H1 (cell line): Measurements from ENCODE around the gene RCAN3. TPM values are rescaled to one million over a fixed set of nuclear protein-coding genes. Genes with fewer than 3 reads are reported as not detected.
A peak's percentile ranks its signal among the peaks of the same experiment; 100 is the strongest.

Source experiments
- CTCF ChIA-PET: fragments of 300-600 bp; sonication (Branson Sonifier 250); formaldehyde crosslinking; loops from one replicate; lab custom pipeline; 2021; ENCODE audit not compliant: partially characterized antibody; lab: Charles Lee
- POLR2A ChIA-PET: fragments of 300-600 bp; sonication (Branson Sonifier 250); formaldehyde crosslinking; loops from one replicate; lab custom pipeline; 2021; ENCODE audit warnings: inconsistent platforms; ENCODE audit not compliant: partially characterized antibody; lab: Charles Lee
- DNase-seq, 2 experiments: peaks; one replicate each; pipeline versions ENCODE4 v3.0.0 to v3.0.0-alpha.2; 2010 to 2022; ENCODE audit warnings: low spot score in 2 of 2, low read depth in 1 of 2, mixed read lengths in 1 of 2
- FAIRE-seq: peaks from 2 replicates; lab custom pipeline; 2011; peaks lifted over from hg19 to GRCh38; lab: Jason Lieb, UNC
- H2AFZ ChIP-seq: 2 replicates; pipeline ENCODE4 v1.8.1; 2012; ENCODE audit warnings: low read length, inconsistent platforms
- H2AK5ac ChIP-seq: 2 replicates; pipeline ENCODE4 v1.6.1; 2013; ENCODE audit warnings: low read depth, low read length
- H2BK120ac ChIP-seq: replicated peaks from 2 replicates; pipeline ENCODE3; 2013; ENCODE audit warnings: low read depth, low read length, inconsistent platforms
- H2BK12ac ChIP-seq: 2 replicates; pipeline ENCODE4 v1.6.1; 2013; ENCODE audit warnings: low read depth, low read length
- H2BK15ac ChIP-seq: 2 replicates; pipeline ENCODE4 v1.6.1; 2013; ENCODE audit warnings: low read length
- H2BK20ac ChIP-seq: 2 replicates; pipeline ENCODE4 v1.6.1; 2013; ENCODE audit warnings: low read length
- H2BK5ac ChIP-seq: 2 replicates; pipeline ENCODE4 v1.6.1; 2013; ENCODE audit warnings: low read depth, low read length
- H3K14ac ChIP-seq: 2 replicates; pipeline ENCODE4 v1.6.1; 2013; ENCODE audit warnings: inconsistent platforms; ENCODE audit not compliant: insufficient read length
- H3K18ac ChIP-seq: 2 replicates; pipeline ENCODE4 v1.6.1; 2013; ENCODE audit warnings: low read length; ENCODE audit errors: extremely low read depth
- H3K23ac ChIP-seq: 2 replicates; pipeline ENCODE4 v1.6.1; 2013; ENCODE audit warnings: inconsistent platforms; ENCODE audit not compliant: insufficient read length
- H3K23me2 ChIP-seq: 2 replicates; pipeline ENCODE4 v1.6.1; 2013; ENCODE audit warnings: low read depth, low read length
- H3K27ac ChIP-seq: 2 replicates; pipeline ENCODE4 v1.6.1; 2011; ENCODE audit warnings: low read depth, low read length, inconsistent platforms
- H3K27me3 ChIP-seq, 4 experiments: replicated peaks in 1 of 4; 1 replicate in 1 of 4; 2 replicates in 3 of 4; pipeline versions ENCODE4 v1.6.1 to v1.8.1; 2011 to 2013; ENCODE audit warnings: low read length in 3 of 4, mild to moderate bottlenecking in 3 of 4, inconsistent platforms in 2 of 4, mixed read lengths in 2 of 4, moderate library complexity in 1 of 4; ENCODE audit not compliant: control insufficient read depth in 3 of 4, insufficient read depth in 3 of 4; ENCODE audit errors: extremely low read depth in 1 of 4
- H3K36me3 ChIP-seq, 4 experiments: 2 replicates each; pipeline versions ENCODE4 v1.6.1 to v1.8.1; 2011 to 2013; ENCODE audit warnings: mild to moderate bottlenecking in 4 of 4, low read length in 3 of 4, moderate library complexity in 2 of 4, control low read depth in 1 of 4, inconsistent platforms in 1 of 4; ENCODE audit not compliant: insufficient read depth in 4 of 4, control insufficient read depth in 2 of 4
- H3K4ac ChIP-seq: replicated peaks from 2 replicates; pipeline ENCODE3; 2013; ENCODE audit warnings: low read length, low read depth, mixed read lengths, inconsistent platforms; ENCODE audit not compliant: insufficient read length
- H3K4me1 ChIP-seq, 4 experiments: replicated peaks in 1 of 4; 1 replicate in 1 of 4; 2 replicates in 3 of 4; pipeline versions ENCODE4 v1.6.1 to v1.8.1; 2011 to 2013; ENCODE audit warnings: low read length in 3 of 4, inconsistent platforms in 2 of 4, mixed read lengths in 1 of 4; ENCODE audit not compliant: insufficient read depth in 4 of 4, control insufficient read depth in 3 of 4
- H3K4me2 ChIP-seq, 2 experiments: 2 replicates each; pipeline versions ENCODE4 v1.6.1 to v1.8.1; 2011 to 2013; ENCODE audit warnings: low read depth in 2 of 2, low read length in 2 of 2, control low read depth in 1 of 2, inconsistent platforms in 1 of 2, mild to moderate bottlenecking in 1 of 2; ENCODE audit not compliant: insufficient read depth in 1 of 2
- H3K4me3 ChIP-seq, 4 experiments: fragments of 200-600, 300-600 bp in 1 of 4; sonication (generic), shearing (Covaris generic), sonication (Bioruptor Twin) in 1 of 4; 2 replicates each; pipeline versions ENCODE4 v1.5.1 to v1.8.1; 2011 to 2016; ENCODE audit warnings: low read length in 4 of 4, low read depth in 3 of 4, control low read depth in 2 of 4, inconsistent platforms in 2 of 4, mild to moderate bottlenecking in 2 of 4, mixed read lengths in 1 of 4, moderate library complexity in 1 of 4; ENCODE audit not compliant: insufficient read depth in 2 of 4; ENCODE audit errors: extremely low read depth in 1 of 4
- H3K56ac ChIP-seq: replicated peaks from 2 replicates; pipeline ENCODE3; 2013; ENCODE audit warnings: low read depth, mild to moderate bottlenecking, mixed read lengths, low read length, inconsistent platforms; ENCODE audit not compliant: insufficient read length
- H3K79me1 ChIP-seq: 2 replicates; pipeline ENCODE4 v1.6.1; 2013; ENCODE audit warnings: low read depth, low read length, control low read depth
- H3K79me2 ChIP-seq, 2 experiments: 2 replicates each; pipeline versions ENCODE4 v1.6.1 to v1.8.1; 2012 to 2013; ENCODE audit warnings: low read length in 2 of 2, mild to moderate bottlenecking in 2 of 2, inconsistent platforms in 1 of 2; ENCODE audit not compliant: insufficient read depth in 2 of 2, control insufficient read depth in 1 of 2
- H3K9ac ChIP-seq, 4 experiments: replicated peaks in 1 of 4; 1 replicate in 1 of 4; 2 replicates in 3 of 4; pipeline versions ENCODE4 v1.6.1 to v1.8.1; 2011 to 2013; ENCODE audit warnings: low read depth in 3 of 4, low read length in 3 of 4, control low read depth in 2 of 4, mild to moderate bottlenecking in 2 of 4, moderate library complexity in 2 of 4, inconsistent platforms in 1 of 4; ENCODE audit errors: extremely low read depth in 1 of 4
- H3K9me3 ChIP-seq, 2 experiments: 2 replicates each; pipeline versions ENCODE4 v1.6.1 to v1.8.1; 2012 to 2013; ENCODE audit warnings: mild to moderate bottlenecking in 2 of 2, moderate library complexity in 2 of 2, control low read depth in 1 of 2, inconsistent platforms in 1 of 2, low read depth in 1 of 2, low read length in 1 of 2, mixed read lengths in 1 of 2; ENCODE audit not compliant: insufficient read depth in 2 of 2
- H4K20me1 ChIP-seq, 2 experiments: replicated peaks in 1 of 2; 2 replicates each; pipeline versions ENCODE3 to v1.8.1; 2011 to 2013; ENCODE audit warnings: inconsistent platforms in 2 of 2, low read length in 2 of 2, mild to moderate bottlenecking in 1 of 2; ENCODE audit not compliant: insufficient read depth in 2 of 2, control insufficient read depth in 1 of 2
- H4K5ac ChIP-seq: 2 replicates; pipeline ENCODE4 v1.6.1; 2013; ENCODE audit warnings: low read length, low read depth, mixed read lengths, inconsistent platforms; ENCODE audit not compliant: insufficient read length
- H4K8ac ChIP-seq: 2 replicates; pipeline ENCODE4 v1.8.0; 2013; ENCODE audit warnings: mild to moderate bottlenecking, moderate library complexity, low read length, inconsistent platforms; ENCODE audit not compliant: insufficient read depth; ENCODE audit errors: extremely low read depth
- H4K91ac ChIP-seq: replicated peaks from 2 replicates; pipeline ENCODE3; 2013; ENCODE audit warnings: low read length, mixed read lengths, inconsistent platforms; ENCODE audit not compliant: insufficient read length
- CBX8 ChIP-seq: fragments of 300-800, 300-1000 bp; sonication (generic); IDR thresholded peaks from 2 replicates; pipeline ENCODE4 v1.7.1; 2016; ENCODE audit warnings: low read depth, low read length, borderline replicate concordance
- CHD2 ChIP-seq: IDR thresholded peaks from 2 replicates; pipeline ENCODE4 v1.6.1; 2012; ENCODE audit warnings: low read length, improper control_type of control experiment
- CREB1 ChIP-seq: IDR thresholded peaks from 2 replicates; pipeline ENCODE4 v1.6.1; 2012; ENCODE audit warnings: inconsistent platforms
- CTCF ChIP-seq, 3 experiments: IDR thresholded peaks; 1 replicate in 2 of 3; 2 replicates in 1 of 3; pipeline versions ENCODE4 v1.5.1 to v1.6.1; 2011; ENCODE audit warnings: low read length in 3 of 3, mild to moderate bottlenecking in 3 of 3, inconsistent platforms in 2 of 3, low read depth in 1 of 3, moderate library complexity in 1 of 3; ENCODE audit not compliant: insufficient read depth in 1 of 3; ENCODE audit errors: control extremely low read depth in 1 of 3
- FOSL1 ChIP-seq: IDR thresholded peaks from 2 replicates; pipeline ENCODE4 v1.6.1; 2011; ENCODE audit warnings: mild to moderate bottlenecking, low read depth, low read length, moderate library complexity; ENCODE audit not compliant: insufficient read depth
- KDM4A ChIP-seq: IDR thresholded peaks from one replicate; pipeline ENCODE4 v1.7.1; 2012; ENCODE audit warnings: low read depth, mild to moderate bottlenecking, moderate library complexity, low read length, inconsistent platforms; ENCODE audit not compliant: severe bottlenecking
- KDM5A ChIP-seq: fragments of 200-600 bp; IDR thresholded peaks from 2 replicates; pipeline ENCODE4 v1.7.1; 2012; ENCODE audit warnings: mild to moderate bottlenecking, low read length, inconsistent platforms, mixed read lengths
- POU5F1 ChIP-seq: IDR thresholded peaks from 2 replicates; pipeline ENCODE4 v1.6.1; 2011; ENCODE audit warnings: low read depth, mild to moderate bottlenecking, low read length, moderate library complexity
- RBBP5 ChIP-seq: IDR thresholded peaks from 2 replicates; pipeline ENCODE4 v1.7.1; 2012; ENCODE audit warnings: low read depth, mild to moderate bottlenecking, inconsistent platforms, low read length, moderate library complexity, borderline replicate concordance
- SAP30 ChIP-seq: fragments of 300-600 bp; sonication (generic); IDR thresholded peaks from 2 replicates; pipeline ENCODE4 v1.7.1; 2012; ENCODE audit warnings: low read length, moderate library complexity, mild to moderate bottlenecking, inconsistent platforms; ENCODE audit not compliant: insufficient read depth, insufficient replicate concordance
- WGBS, 2 experiments: shearing (Covaris generic) in 1 of 2; methylation state at CpG; one replicate each; pipeline versions ENCODE4 v1.1.6 to v1.1.7; 2013 to 2015; ENCODE audit warnings: low lambda C conversion rate in 2 of 2, mixed read lengths in 2 of 2, inconsistent platforms in 1 of 2, low coverage in 1 of 2, missing lambda C conversion rate in 1 of 2; ENCODE audit not compliant: insufficient replicate concordance in 2 of 2, insufficient coverage in 1 of 2, insufficient read length in 1 of 2; ENCODE audit errors: extremely low coverage in 1 of 2, missing lambda C conversion rate in 1 of 2; 5-methylcytosine and 5-hydroxymethylcytosine counted together
- polyA plus RNA-seq, 7 experiments: library from polyadenylated mRNA; depleted of rRNA in 3 of 7; stranded (reverse) in 5 of 7; unstranded in 2 of 7; fragments of >200 nt in 5 of 7; fragments of 200-250 nt in 2 of 7; gene quantifications; 1 replicate in 5 of 7; 2 replicates in 1 of 7; 4 replicates in 1 of 7; pipeline versions ENCODE4 v1.2.1 to v1.2.3, GENCODE V29; 2011 to 2013; ENCODE audit warnings: missing spikeins in 2 of 7, mixed read lengths in 2 of 7
- total RNA-seq: library from RNA; stranded (reverse); fragmentation: NEBNext Ultra II Directional; extraction: Animal tissue kit (Norgen Biotek cat#: 25700); gene quantifications from 2 replicates; pipeline ENCODE4 v1.2.1, GENCODE V29; 2021

Gene RCAN3
- total and polyA plus RNA-seq, 2 of the 8 experiments (the other 6 are each of a cell fraction or from before 2014, with no cell fraction given): 5.6 to 16.6 TPM

GRCh38 chr1:24452922-24453485 is 49.6 kb upstream of the RCAN3 start:
- H3K18ac ChIP-seq: no peak overlapping the region
- no peaks in the 10 kb centered on the region for H3K4me1 ChIP-seq
- no peak overlapping the region for H2AK5ac ChIP-seq
- peaks cover 2% of the 10 kb centered on the region; the same call in 1 of the 2 replicates for H3K79me1 ChIP-seq
- WGBS, 2 experiments: 87% methylated on average over 8 of the region's 8 CpGs; no CpG with 5 or more reads in 1 of the 2 experiments
- no peaks in the 10 kb centered on the region for H3K36me3 ChIP-seq
- H4K8ac ChIP-seq: no peak overlapping the region
- H3K23me2 ChIP-seq: no peaks in the 10 kb centered on the region
- no peaks in the 10 kb centered on the region for H3K79me2 ChIP-seq
- POLR2A ChIA-PET: interaction anchor here (1.3 to 1.4 kb wide), 2 partner anchors 10 to 11 kb away, joined by 4 to 5 read pairs; no protein-coding TSS in a partner anchor
- no peak overlapping the region for H3K14ac ChIP-seq
- H2BK120ac ChIP-seq: no peak overlapping the region
- no peak overlapping the region for H3K4me2 ChIP-seq
- no peak overlapping the region for H3K4me3 ChIP-seq
- FAIRE-seq (no peak), DNase-seq (no peak)
- no peak overlapping the region for H2BK5ac ChIP-seq
- H2BK20ac ChIP-seq: 0 out of 2 replicates have a peak overlapping the region, but pooled peaks have one; percentile 11
- no peak overlapping the region for H3K4ac ChIP-seq
- no peak overlapping the region for H3K27ac ChIP-seq
- H3K23ac ChIP-seq: no peak overlapping the region
- CTCF ChIA-PET: interaction anchor here (0.9 to 1.5 kb wide), 3 partner anchors 10 to 35 kb away, joined by 3 to 8 read pairs (median 5); no protein-coding TSS in a partner anchor
- no peak overlapping the region for H3K56ac ChIP-seq
- no peaks in the 10 kb centered on the region for H4K20me1 ChIP-seq
- no peaks in the 10 kb centered on the region for H3K27me3 ChIP-seq
- no peak overlapping the region for H4K91ac ChIP-seq
- no peak overlapping the region for H4K5ac ChIP-seq
- no peak overlapping the region for H2BK12ac ChIP-seq
- no peak overlapping the region for H2BK15ac ChIP-seq
- H3K9me3 ChIP-seq: no peaks in the 10 kb centered on the region; a peak in 1 of 4 replicates
- H3K9ac ChIP-seq: no peak overlapping the region
- H2AFZ ChIP-seq: no peak overlapping the region
- no peak for TF ChIP-seq SAP30
- no peak for TF ChIP-seq RBBP5
- no peak for TF ChIP-seq CREB1
- TF ChIP-seq POU5F1: no peak
- TF ChIP-seq KDM4A: no peak
- no peak for TF ChIP-seq FOSL1
- TF ChIP-seq KDM5A: no peak
- TF ChIP-seq CTCF (IDR thresholded peaks at IDR 0.05; ENCODE audit: control extremely low read depth in 1 of 3, insufficient read depth in 1 of 3, low read depth in 1 of 3, low read length in 3 of 3): no peak
- TF ChIP-seq CBX8: no peak
- no peak for TF ChIP-seq CHD2
